Measurements from ENCODE around the gene DOK3. TPM values are rescaled to one million over a fixed set of nuclear protein-coding genes. Genes with fewer than 3 reads are reported as not detected.

Gene DOK3
- total and polyA plus RNA-seq, 12 donors: 0.74 to 11.4 (median 2.3) TPM

DNA sequence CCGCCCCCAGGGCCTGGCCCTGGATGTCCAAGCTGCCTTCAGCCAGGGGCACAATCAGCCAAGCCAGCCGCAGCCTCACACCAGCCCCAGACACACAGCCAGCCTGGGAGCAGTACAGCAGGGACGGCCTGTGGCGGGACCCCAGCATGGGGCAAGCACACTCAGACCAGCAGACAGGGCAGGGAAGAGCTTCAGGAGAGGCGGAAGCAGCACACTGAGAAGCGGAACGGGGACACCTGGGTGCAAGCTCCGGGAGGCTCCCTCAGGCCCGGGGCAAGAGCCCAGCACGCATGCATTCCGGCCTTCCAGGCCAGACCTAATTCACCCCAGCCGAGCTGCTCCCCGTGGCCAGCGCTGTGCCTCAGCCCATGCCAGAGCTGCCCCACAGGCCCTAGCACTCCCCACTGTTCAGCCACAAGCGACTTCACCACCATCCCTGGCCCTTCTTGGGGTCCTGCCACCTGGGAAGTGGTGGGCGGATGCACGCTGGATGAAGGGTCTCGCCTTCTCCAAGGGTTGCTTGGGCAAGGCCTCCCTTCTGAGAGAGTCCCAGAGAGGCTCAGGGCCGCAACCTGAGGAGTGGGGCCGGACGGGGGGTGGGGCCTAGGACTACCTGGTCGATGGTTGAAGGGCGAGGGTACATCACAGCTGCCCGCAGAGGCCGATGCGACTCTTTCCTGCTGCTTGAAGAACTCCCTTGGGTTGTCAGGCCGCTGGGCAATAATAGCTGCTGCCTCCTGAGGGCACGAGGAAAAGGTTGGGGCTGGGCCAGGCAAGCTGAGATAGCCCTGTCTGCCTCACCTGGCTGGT lies 49.6 kb downstream of the DOK3 start:
- peaks cover 1 to 46% (median 33%) of the 10 kb centered on the region in 9 donors for H3K4me1 ChIP-seq
- TF ChIP-seq, protein P1, sequence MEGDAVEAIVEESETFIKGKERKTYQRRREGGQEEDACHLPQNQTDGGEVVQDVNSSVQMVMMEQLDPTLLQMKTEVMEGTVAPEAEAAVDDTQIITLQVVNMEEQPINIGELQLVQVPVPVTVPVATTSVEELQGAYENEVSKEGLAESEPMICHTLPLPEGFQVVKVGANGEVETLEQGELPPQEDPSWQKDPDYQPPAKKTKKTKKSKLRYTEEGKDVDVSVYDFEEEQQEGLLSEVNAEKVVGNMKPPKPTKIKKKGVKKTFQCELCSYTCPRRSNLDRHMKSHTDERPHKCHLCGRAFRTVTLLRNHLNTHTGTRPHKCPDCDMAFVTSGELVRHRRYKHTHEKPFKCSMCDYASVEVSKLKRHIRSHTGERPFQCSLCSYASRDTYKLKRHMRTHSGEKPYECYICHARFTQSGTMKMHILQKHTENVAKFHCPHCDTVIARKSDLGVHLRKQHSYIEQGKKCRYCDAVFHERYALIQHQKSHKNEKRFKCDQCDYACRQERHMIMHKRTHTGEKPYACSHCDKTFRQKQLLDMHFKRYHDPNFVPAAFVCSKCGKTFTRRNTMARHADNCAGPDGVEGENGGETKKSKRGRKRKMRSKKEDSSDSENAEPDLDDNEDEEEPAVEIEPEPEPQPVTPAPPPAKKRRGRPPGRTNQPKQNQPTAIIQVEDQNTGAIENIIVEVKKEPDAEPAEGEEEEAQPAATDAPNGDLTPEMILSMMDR (IDR thresholded peaks at IDR 0.05): no peak
- H3K4me3 ChIP-seq: no peak overlapping the region
- DNase-seq (no peak), ATAC-seq (no peak)
- no peak overlapping the region for H3K27ac ChIP-seq
- peaks cover 0 to 50% (median 13%) of the 10 kb centered on the region in 9 donors for H3K36me3 ChIP-seq
- peaks cover 0 to 8% (median 0%) of the 10 kb centered on the region in 7 donors for H3K27me3 ChIP-seq
- 93 to 95% methylated on average over 28 of the region's 28 CpGs for WGBS, 2 donors
- intact Hi-C loops (cut with DNase I): loop anchor here in 5 of 10 donors (5.0 to 10.0 kb wide), 5 partner anchors 37 to 345 kb away; partner anchors contain the start of genes MXD3 (in 2 of the 5) and PDLIM7 (in 1 of the 5)
- peaks cover 0 to 4% (median 0%) of the 10 kb centered on the region in 11 donors for H3K9me3 ChIP-seq

DNA sequence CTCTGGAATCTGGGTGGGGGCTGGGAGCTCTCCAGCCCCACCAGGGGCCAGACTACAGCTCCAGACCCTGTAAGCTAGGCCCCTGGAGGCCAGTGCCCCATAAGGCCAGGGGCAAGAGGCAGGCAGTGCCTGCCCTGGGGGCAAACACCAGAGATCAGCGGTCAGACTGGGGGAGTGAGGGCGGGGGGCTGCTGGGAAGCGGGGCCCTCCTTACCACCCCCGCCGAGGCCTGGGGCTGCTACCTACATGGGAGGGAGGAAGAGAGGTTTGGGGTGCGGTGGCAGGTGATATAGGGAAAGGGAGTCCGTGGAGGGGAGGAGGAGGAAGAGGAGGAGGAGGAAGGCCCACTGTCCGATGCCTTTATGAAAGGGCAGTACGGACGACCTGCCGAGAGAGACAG lies 50.3 kb downstream of the DOK3 start:
- Histone ChIP-seq H3K4me1 (peaks cover 3 to 50% (median 37%) of the 10 kb centered on the region in 9 donors), H3K4me3 (no peak overlapping the region), H3K9me3 (no peaks in the 10 kb centered on the region), H3K27ac (no peak overlapping the region), H3K27me3 (peaks cover 0 to 10% (median 0%) of the 10 kb centered on the region in 7 donors), H3K36me3 (peaks cover 0 to 46% (median 13%) of the 10 kb centered on the region in 9 donors)
- TF ChIP-seq, protein P1 (IDR thresholded peaks at IDR 0.05): no peak
- ATAC-seq (no peak), DNase-seq (no peak)
- WGBS, 2 donors: 91 to 93% methylated on average over 11 of the region's 11 CpGs
- intact Hi-C loops (cut with DNase I): loop anchor here in 5 of 10 donors (5.0 to 10.0 kb wide), 5 partner anchors 38 to 345 kb away; partner anchors contain the start of genes MXD3 (in 2 of the 5) and PDLIM7 (in 1 of the 5)

DNA sequence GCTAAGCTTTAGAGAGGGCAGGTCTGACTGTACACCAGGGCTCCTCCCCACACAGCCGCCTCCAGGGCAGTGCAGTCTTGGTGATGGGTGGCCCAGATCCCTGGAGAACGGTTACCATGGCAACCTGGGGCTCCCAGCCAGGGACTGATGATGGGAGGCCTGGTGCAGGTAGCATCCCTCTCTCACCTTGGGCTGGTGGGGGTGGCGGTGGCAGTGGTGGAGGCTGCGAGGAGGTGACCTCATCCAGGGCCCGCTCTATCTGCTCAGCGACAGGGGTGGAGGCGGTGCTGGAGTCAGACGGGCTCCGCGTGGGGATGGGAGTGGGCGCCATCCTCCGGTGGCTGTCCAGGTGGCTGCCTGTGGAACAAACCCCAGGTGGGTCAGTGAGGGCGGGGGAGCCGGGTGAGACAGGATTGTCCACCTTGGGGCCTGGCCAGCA lies 50.7 kb downstream of the DOK3 start:
- H3K4me1 ChIP-seq: peaks cover 7 to 54% (median 41%) of the 10 kb centered on the region in 9 donors
- H3K36me3 ChIP-seq: peaks cover 0 to 46% (median 13%) of the 10 kb centered on the region in 9 donors
- 90 to 93% methylated on average over 14 of the region's 14 CpGs for whole genome bisulfite sequencing, 2 donors
- ATAC-seq: no peak
- H3K4me3 ChIP-seq: no peak overlapping the region
- DNase-seq: no peak
- H3K27ac ChIP-seq: no peak overlapping the region
- H3K27me3 ChIP-seq: peaks cover 0 to 13% (median 0%) of the 10 kb centered on the region in 7 donors
- TF ChIP-seq, protein P1 (IDR thresholded peaks at IDR 0.05): no peak
- intact Hi-C loops (cut with DNase I): loop anchor here in 5 of 10 donors (5.0 to 10.0 kb wide), 5 partner anchors 38 to 344 kb away; partner anchors contain the start of genes MXD3 (in 2 of the 5) and PDLIM7 (in 1 of the 5)
- no peaks in the 10 kb centered on the region for H3K9me3 ChIP-seq

DNA sequence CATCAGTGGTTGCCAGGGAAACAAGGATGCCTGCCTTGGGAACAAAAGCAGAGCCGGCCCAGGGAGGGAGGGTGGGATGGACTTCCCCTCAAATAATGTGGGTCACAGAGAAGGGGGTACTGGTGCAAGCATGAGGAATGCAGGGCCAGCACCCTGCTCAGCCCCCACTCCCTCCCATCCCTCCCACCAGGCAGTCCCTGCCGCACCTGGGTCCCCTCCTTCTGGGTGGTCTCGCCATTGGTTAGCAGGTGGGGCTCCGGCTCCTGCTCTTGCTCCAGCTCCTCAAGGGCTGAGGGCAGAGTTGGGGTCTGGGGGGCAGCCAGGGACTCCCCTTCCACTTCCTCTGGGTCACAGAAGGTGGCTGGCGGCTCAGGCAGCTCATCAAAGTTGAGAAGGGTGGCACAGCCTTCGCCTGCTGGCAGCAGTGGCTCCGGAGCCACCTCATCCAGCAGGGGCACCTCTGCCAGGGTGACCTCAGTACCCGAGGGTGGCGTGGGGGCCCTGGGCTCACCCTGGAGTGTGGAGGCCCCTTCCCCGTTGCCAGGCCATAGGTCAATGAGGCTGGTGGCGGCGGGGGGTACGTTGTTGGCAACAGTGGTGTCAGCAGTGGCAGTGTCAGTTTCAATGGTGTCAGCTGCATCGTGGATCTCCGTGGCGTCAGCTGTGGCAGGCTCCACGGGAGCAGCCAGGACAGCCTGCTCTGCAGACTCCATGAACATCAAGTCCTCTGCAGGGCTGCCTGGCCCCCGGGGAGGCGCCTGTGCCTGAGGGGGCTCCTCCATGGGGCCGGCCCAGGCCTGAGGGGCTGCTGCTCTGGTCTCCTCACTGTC lies 51.6 kb downstream of the DOK3 start:
- WGBS, 2 donors: 88% methylated on average over 20 of the region's 20 CpGs
- intact Hi-C loops (cut with DNase I): loop anchor here in 6 of 10 donors (2.0 to 10.0 kb wide), 7 partner anchors 39 to 343 kb away; partner anchors contain the start of genes MXD3 (in 2 of the 6) and PDLIM7 (in 2 of the 6)
- H3K27me3 ChIP-seq: peaks cover 0 to 15% (median 0%) of the 10 kb centered on the region in 7 donors
- H3K36me3 ChIP-seq: peaks cover 0 to 40% (median 13%) of the 10 kb centered on the region in 9 donors
- H3K9me3 ChIP-seq: no peaks in the 10 kb centered on the region
- H3K4me1 ChIP-seq: peaks cover 10 to 62% (median 48%) of the 10 kb centered on the region in 9 donors
- H3K27ac ChIP-seq: no peak overlapping the region
- TF ChIP-seq, protein P1 (IDR thresholded peaks at IDR 0.05): peak in 1 of 9 donors; percentile 5
- H3K4me3 ChIP-seq: no peak overlapping the region
- ATAC-seq (no peak), DNase-seq (no peak)

Data from heart right ventricle (tissue), 16 donors.